PC-9 (cell line): ENCODE data around the gene AKAP7. TPM values are rescaled to one million over a fixed set of nuclear protein-coding genes. Genes with fewer than 3 reads are reported as not detected.
A peak's percentile ranks its signal among the peaks of the same experiment; 100 is the strongest.

Experiments used
- BruUV-seq: library from RNA; stranded (reverse); fragments of 400-500 nt; replicated peaks from 2 replicates; lab custom pipeline; 2021; lab: Mats Ljungman, UMichigan
- CTCF ChIA-PET: fragments of 300-600 bp; sonication (Branson Sonifier 250); formaldehyde crosslinking; loops from one replicate; lab custom pipeline; 2022; ENCODE audit warnings: antibody characterized with exemption; lab: Charles Lee
- POLR2A ChIA-PET: fragments of 300-600 bp; sonication (Branson Sonifier 250); formaldehyde crosslinking; loops from one replicate; lab custom pipeline; 2022; ENCODE audit warnings: antibody characterized with exemption; ENCODE audit not compliant: unreplicated experiment; lab: Charles Lee
- DNase-seq, 2 experiments: peaks; one replicate each; pipeline versions ENCODE4 v3.0.0 to v3.0.0-alpha.2; 2015 to 2022; ENCODE audit warnings: mixed read lengths in 1 of 2
- H2AFZ ChIP-seq: fragments of 200-600 bp; sonication (generic); 2 replicates; pipeline ENCODE4 v1.8.1; 2017; ENCODE audit warnings: antibody characterized with exemption
- H3F3A ChIP-seq: fragments of 200-600 bp; sonication (generic); 2 replicates; pipeline ENCODE4 v1.8.1; 2017; ENCODE audit warnings: antibody characterized with exemption, mild to moderate bottlenecking, low read depth; ENCODE audit not compliant: insufficient read depth
- H3K27ac ChIP-seq: fragments of 200-600 bp; sonication (generic); 2 replicates; pipeline ENCODE4 v1.6.1; 2016; ENCODE audit warnings: mixed run types
- H3K27me3 ChIP-seq: fragments of 200-600 bp; sonication (generic); 2 replicates; pipeline ENCODE4 v1.6.1; 2016; ENCODE audit warnings: low read depth, mixed run types; ENCODE audit not compliant: insufficient read depth
- H3K36me3 ChIP-seq: fragments of 200-600 bp; sonication (generic); 2 replicates; pipeline ENCODE4 v1.6.1; 2016; ENCODE audit warnings: low read depth, mixed run types
- H3K4me1 ChIP-seq: fragments of 200-600 bp; sonication (generic); replicated peaks from 2 replicates; pipeline ENCODE4 v1.6.1; 2016; ENCODE audit warnings: mixed run types; ENCODE audit not compliant: insufficient read depth
- H3K4me2 ChIP-seq: fragments of 200-600 bp; sonication (generic); 2 replicates; pipeline ENCODE4 v1.6.1; 2017; ENCODE audit warnings: mixed run types
- H3K4me3 ChIP-seq: fragments of 200-600 bp; sonication (generic); 2 replicates; pipeline ENCODE4 v1.6.1; 2016; ENCODE audit warnings: mixed run types
- H3K79me2 ChIP-seq: fragments of 200-600 bp; sonication (generic); 2 replicates; pipeline ENCODE4 v1.6.1; 2017; ENCODE audit warnings: low read depth, mixed run types
- H3K9me2 ChIP-seq: fragments of 200-600 bp; sonication (generic); 2 replicates; pipeline ENCODE4 v1.8.1; 2017; ENCODE audit warnings: mild to moderate bottlenecking; ENCODE audit not compliant: insufficient read depth
- H3K9me3 ChIP-seq: fragments of 200-600 bp; sonication (generic); 2 replicates; pipeline ENCODE4 v1.8.1; 2016; ENCODE audit warnings: low read depth; ENCODE audit not compliant: insufficient read depth
- H4K20me1 ChIP-seq: fragments of 200-600 bp; sonication (generic); 2 replicates; pipeline ENCODE4 v1.8.1; 2017; ENCODE audit not compliant: insufficient read depth
- EZH2 ChIP-seq: fragments of 200-600 bp; sonication (generic); IDR thresholded peaks from 2 replicates; pipeline ENCODE4 v1.8.0; 2017; ENCODE audit warnings: antibody characterized with exemption, low read depth
- intact Hi-C: fragments of 100-400 bp; cut with micrococcal nuclease; formaldehyde crosslinking; loops from one replicate; pipeline ENCODE4 v1.10.0; 2022; ENCODE audit not compliant: unreplicated experiment
- total RNA-seq: library from RNA; stranded (reverse); gene quantifications from 2 replicates; pipeline ENCODE4 v1.2.3, GENCODE V29; 2021
- TF ChIP-seq, protein P1 (sequence below): fragments of 200-600 bp; sonication (generic); conservative IDR thresholded peaks from 2 replicates; pipeline ENCODE4 v1.6.1; 2017; ENCODE audit warnings: mixed run types, antibody characterized with exemption, mild to moderate bottlenecking, moderate library complexity

Gene AKAP7
- total RNA-seq, 1 experiment from 2014 or later = 3.8 TPM

- no peaks in the 10 kb centered on the region for H3F3A ChIP-seq
- no peak overlapping the region for H3K4me3 ChIP-seq
- 0 out of 2 replicates have a peak, but pooled peaks cover 8% of the 10 kb centered on the region for H3K9me2 ChIP-seq
- TF ChIP-seq EZH2 = no peak
- TF ChIP-seq, protein P1, sequence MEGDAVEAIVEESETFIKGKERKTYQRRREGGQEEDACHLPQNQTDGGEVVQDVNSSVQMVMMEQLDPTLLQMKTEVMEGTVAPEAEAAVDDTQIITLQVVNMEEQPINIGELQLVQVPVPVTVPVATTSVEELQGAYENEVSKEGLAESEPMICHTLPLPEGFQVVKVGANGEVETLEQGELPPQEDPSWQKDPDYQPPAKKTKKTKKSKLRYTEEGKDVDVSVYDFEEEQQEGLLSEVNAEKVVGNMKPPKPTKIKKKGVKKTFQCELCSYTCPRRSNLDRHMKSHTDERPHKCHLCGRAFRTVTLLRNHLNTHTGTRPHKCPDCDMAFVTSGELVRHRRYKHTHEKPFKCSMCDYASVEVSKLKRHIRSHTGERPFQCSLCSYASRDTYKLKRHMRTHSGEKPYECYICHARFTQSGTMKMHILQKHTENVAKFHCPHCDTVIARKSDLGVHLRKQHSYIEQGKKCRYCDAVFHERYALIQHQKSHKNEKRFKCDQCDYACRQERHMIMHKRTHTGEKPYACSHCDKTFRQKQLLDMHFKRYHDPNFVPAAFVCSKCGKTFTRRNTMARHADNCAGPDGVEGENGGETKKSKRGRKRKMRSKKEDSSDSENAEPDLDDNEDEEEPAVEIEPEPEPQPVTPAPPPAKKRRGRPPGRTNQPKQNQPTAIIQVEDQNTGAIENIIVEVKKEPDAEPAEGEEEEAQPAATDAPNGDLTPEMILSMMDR = no peak
- H3K79me2 ChIP-seq = no peaks in the 10 kb centered on the region
- H3K36me3 ChIP-seq = no peaks in the 10 kb centered on the region
- H3K9me3 ChIP-seq = no peaks in the 10 kb centered on the region
- no TSS peak for BruUV-seq
- no peaks in the 10 kb centered on the region for H4K20me1 ChIP-seq
- no peak overlapping the region for H2AFZ ChIP-seq
- H3K27ac ChIP-seq = no peak overlapping the region
- H3K4me1 ChIP-seq = no peaks in the 10 kb centered on the region
- H3K4me2 ChIP-seq = no peak overlapping the region
- no peaks in the 10 kb centered on the region for H3K27me3 ChIP-seq
- ChIA-PET CTCF (no interaction called here), POLR2A (interaction anchor here (0.6 kb wide), 1 partner anchor 74 kb away, joined by 19 read pairs; no protein-coding TSS in a partner anchor)
- DNase-seq = no peak
- intact Hi-C loops = no loop called here
Measured at GRCh38 chr6:131175564-131175963, 40.3 kb downstream of the AKAP7 start.

- H4K20me1 ChIP-seq = no peaks in the 10 kb centered on the region
- no peaks in the 10 kb centered on the region for H3F3A ChIP-seq
- H3K9me2 ChIP-seq = 0 out of 2 replicates have a peak, but pooled peaks cover 8% of the 10 kb centered on the region
- H3K36me3 ChIP-seq = no peaks in the 10 kb centered on the region
- no peak for TF ChIP-seq EZH2
- TF ChIP-seq, protein P1 = no peak
- no TSS peak for BruUV-seq
- no peaks in the 10 kb centered on the region for H3K79me2 ChIP-seq
- no peaks in the 10 kb centered on the region for H3K9me3 ChIP-seq
- H3K27ac ChIP-seq = no peak overlapping the region
- no peak overlapping the region for H3K4me3 ChIP-seq
- no peak overlapping the region for H3K4me2 ChIP-seq
- H2AFZ ChIP-seq = no peak overlapping the region
- intact Hi-C loops = no loop called here
- no peaks in the 10 kb centered on the region for H3K27me3 ChIP-seq
- DNase-seq = no peak
- ChIA-PET POLR2A (no interaction called here), CTCF (no interaction called here)
- H3K4me1 ChIP-seq = no peaks in the 10 kb centered on the region
Measured at GRCh38 chr6:131177996-131178395, 42.7 kb downstream of the AKAP7 start.

- ChIA-PET POLR2A (no interaction called here), CTCF (no interaction called here)
- Histone ChIP-seq H3K9me3 (no peaks in the 10 kb centered on the region), H3K79me2 (no peaks in the 10 kb centered on the region), H3K4me3 (no peak overlapping the region), H4K20me1 (no peaks in the 10 kb centered on the region), H3K27ac (no peak overlapping the region), H3K36me3 (no peaks in the 10 kb centered on the region), H2AFZ (no peak overlapping the region), H3F3A (no peaks in the 10 kb centered on the region), H3K9me2 (no peaks in the 10 kb centered on the region), H3K4me2 (no peak overlapping the region), H3K27me3 (no peaks in the 10 kb centered on the region), H3K4me1 (no peaks in the 10 kb centered on the region)
- TF ChIP-seq EZH2 = no peak
- TF ChIP-seq, protein P1 = peak; percentile 69
- BruUV-seq = no TSS peak
- intact Hi-C loops = loop anchor here (1.0 kb wide), 1 partner anchor 351 kb away; no protein-coding TSS in a partner anchor
- DNase-seq = no peak
Measured at GRCh38 chr6:131182991-131183425, 47.7 kb downstream of the AKAP7 start.
